DND-41 (cell line): ENCODE data around the gene UROD.

Source experiments
- ATAC-seq: fragments of 200-7000 bp; cut with Tn5 transposase; 3 replicates; pipeline ENCODE4 v1.9.1; 2021; ENCODE audit warnings: low read depth; ENCODE audit not compliant: insufficient read depth
- DNase-seq: peaks from one replicate; pipeline ENCODE4 v3.0.0-alpha.2; 2020
- H2AFZ ChIP-seq: 2 replicates; pipeline ENCODE4 v1.6.0; 2012; ENCODE audit warnings: low read depth, low read length
- H3K27ac ChIP-seq: 2 replicates; pipeline ENCODE4 v1.5.1; 2012; ENCODE audit warnings: low read length, inconsistent platforms
- H3K27me3 ChIP-seq: fragments of 200-600 bp; sonication (generic); 2 replicates; pipeline ENCODE4 v1.6.0; 2012; ENCODE audit warnings: low read length, mild to moderate bottlenecking, inconsistent platforms; ENCODE audit not compliant: insufficient read depth, poor library complexity
- H3K36me3 ChIP-seq: 2 replicates; pipeline ENCODE4 v1.5.1; 2012; ENCODE audit warnings: low read length, inconsistent platforms; ENCODE audit not compliant: insufficient read depth
- H3K4me1 ChIP-seq: 2 replicates; pipeline ENCODE4 v1.5.1; 2012; ENCODE audit warnings: mild to moderate bottlenecking, low read length; ENCODE audit not compliant: insufficient read depth
- H3K4me2 ChIP-seq: 2 replicates; pipeline ENCODE4 v1.6.0; 2012; ENCODE audit warnings: mild to moderate bottlenecking, moderate library complexity, low read length, inconsistent platforms; ENCODE audit not compliant: insufficient read depth
- H3K4me3 ChIP-seq, 2 experiments: fragments of 200-600 bp in 1 of 2; shearing (Covaris generic) in 1 of 2; 2 replicates each; pipeline ENCODE4 v1.5.1; 2012 to 2016; ENCODE audit warnings: inconsistent platforms in 2 of 2, low read length in 2 of 2, mild to moderate bottlenecking in 2 of 2, low read depth in 1 of 2, moderate library complexity in 1 of 2
- H3K79me2 ChIP-seq: 2 replicates; pipeline ENCODE4 v1.6.0; 2012; ENCODE audit warnings: low read length, inconsistent platforms; ENCODE audit not compliant: insufficient read depth
- H3K9ac ChIP-seq: 2 replicates; pipeline ENCODE4 v1.6.0; 2012; ENCODE audit warnings: low read depth, mild to moderate bottlenecking, inconsistent platforms, low read length, moderate library complexity
- H3K9me3 ChIP-seq: 2 replicates; pipeline ENCODE4 v1.5.1; 2012; ENCODE audit warnings: low read length, moderate library complexity, mild to moderate bottlenecking, inconsistent platforms; ENCODE audit not compliant: insufficient read depth, severe bottlenecking
- H4K20me1 ChIP-seq: 2 replicates; pipeline ENCODE4 v1.6.0; 2012; ENCODE audit warnings: low read length; ENCODE audit not compliant: insufficient read depth
- CTCF ChIP-seq: IDR thresholded peaks from 2 replicates; pipeline ENCODE4 v1.5.1; 2012; ENCODE audit warnings: borderline replicate concordance, low read length, moderate library complexity, mild to moderate bottlenecking; ENCODE audit not compliant: poor library complexity, severe bottlenecking; ENCODE audit errors: extremely low read depth
- EZH2 ChIP-seq: IDR thresholded peaks from 3 replicates; pipeline ENCODE4 v1.6.1; 2012; ENCODE audit warnings: borderline replicate concordance, low read depth, mild to moderate bottlenecking, moderate library complexity, low read length, inconsistent platforms; ENCODE audit not compliant: severe bottlenecking

UROD gene

GRCh38 chr1:45014321-45015028 lies 2.4 kb downstream of the UROD start:
- peak; percentile 98 for TF ChIP-seq CTCF
- no peak for TF ChIP-seq EZH2
- Histone ChIP-seq H3K79me2 (peaks cover 24% of the 10 kb centered on the region), H3K9me3 (no peaks in the 10 kb centered on the region), H3K4me2 (no peak overlapping the region; the same call in 1 of the 2 replicates), H3K27ac (no peak overlapping the region), H3K9ac (no peak overlapping the region), H4K20me1 (0 out of 2 replicates have a peak, but pooled peaks cover 9% of the 10 kb centered on the region), H2AFZ (peak overlapping the region; percentile 41; the same call in 1 of the 2 replicates), H3K4me3 (no peak overlapping the region), H3K4me1 (peaks cover 44% of the 10 kb centered on the region), H3K27me3 (no peaks in the 10 kb centered on the region), H3K36me3 (peaks cover 17% of the 10 kb centered on the region)
- ATAC-seq = peak; percentile 54
- DNase-seq = peak; percentile 85

GRCh38 chr1:45015683-45016082 lies 3.6 kb downstream of the UROD start:
- Histone ChIP-seq H3K4me3 (no peak overlapping the region), H2AFZ (no peak overlapping the region), H3K79me2 (peaks cover 15% of the 10 kb centered on the region), H3K9me3 (no peaks in the 10 kb centered on the region), H3K4me2 (no peak overlapping the region), H4K20me1 (no peaks in the 10 kb centered on the region), H3K27ac (no peak overlapping the region), H3K4me1 (peaks cover 32% of the 10 kb centered on the region), H3K36me3 (peaks cover 13% of the 10 kb centered on the region), H3K27me3 (no peaks in the 10 kb centered on the region), H3K9ac (no peak overlapping the region)
- DNase-seq (no peak), ATAC-seq (no peak)
- TF ChIP-seq EZH2 (no peak), CTCF (no peak)

GRCh38 chr1:45016090-45016697 lies 4.1 kb downstream of the UROD start:
- Histone ChIP-seq H3K27ac (no peak overlapping the region), H3K4me1 (peaks cover 31% of the 10 kb centered on the region)

More at GRCh38 chr1:45016090-45016697, 4.1 kb downstream of the UROD start:
- Histone ChIP-seq H2AFZ (no peak overlapping the region), H3K27me3 (no peaks in the 10 kb centered on the region), H3K9ac (no peak overlapping the region), H3K4me3 (no peak overlapping the region), H3K9me3 (no peaks in the 10 kb centered on the region), H3K36me3 (peaks cover 13% of the 10 kb centered on the region), H3K4me2 (no peak overlapping the region), H4K20me1 (no peaks in the 10 kb centered on the region), H3K79me2 (peaks cover 14% of the 10 kb centered on the region)
- no peak for TF ChIP-seq EZH2
- no peak for TF ChIP-seq CTCF
- no peak for ATAC-seq
- DNase-seq = no peak
